Choroid plexus epithelial cell (primary cell): ENCODE data around the gene ZDHHC24.

ENCODE experiments used
- DNase-seq: peaks from one replicate; pipeline ENCODE4 v3.0.0-alpha.2; 2010; ENCODE audit warnings: low read depth
- H3K4me3 ChIP-seq: 2 replicates; pipeline ENCODE4 v1.5.1; 2011; ENCODE audit warnings: low read depth, mild to moderate bottlenecking, control low read depth, low read length, moderate library complexity
- TF ChIP-seq, protein P1 (sequence below): conservative IDR thresholded peaks from 2 replicates; pipeline ENCODE4 v1.5.1; 2011; ENCODE audit warnings: low read depth, mild to moderate bottlenecking, control low read depth, inconsistent platforms, low read length, moderate library complexity

ZDHHC24 gene

DNA sequence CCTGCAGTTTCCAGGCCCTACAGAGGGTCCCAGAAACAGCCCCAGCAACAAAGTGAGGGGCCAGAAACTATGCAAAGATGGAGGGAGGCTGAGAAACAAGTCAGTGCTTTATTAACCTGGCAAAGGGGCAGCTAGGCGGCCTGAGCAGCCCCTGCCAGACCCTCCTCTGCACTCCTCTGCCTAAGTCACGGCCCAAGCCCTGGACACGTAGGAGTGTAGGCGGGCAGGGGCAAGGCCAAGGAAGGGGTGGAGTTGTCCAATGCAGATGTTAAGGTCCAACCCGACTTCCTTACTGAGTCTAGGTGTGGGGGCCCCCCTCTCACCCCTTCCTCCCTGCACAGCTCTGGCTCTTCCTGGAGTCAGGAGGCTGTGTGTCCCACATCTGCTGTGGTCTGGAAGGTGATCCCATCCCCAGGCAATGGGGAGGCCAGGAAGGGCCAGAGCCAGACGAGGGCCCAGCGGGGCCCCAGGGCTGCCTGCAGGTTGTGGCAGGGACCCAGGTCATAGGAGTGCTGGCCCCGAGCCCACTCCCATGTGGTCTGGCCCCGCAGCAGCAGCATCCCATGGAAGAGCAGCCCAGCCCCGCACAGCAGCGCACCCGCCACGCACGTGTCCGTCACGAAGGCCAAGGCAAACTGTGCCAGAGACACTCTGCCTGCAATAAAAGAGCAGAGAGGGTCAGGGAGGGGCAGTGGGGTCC is 6.5 kb downstream of the ZDHHC24 start:
- TF ChIP-seq, protein P1, sequence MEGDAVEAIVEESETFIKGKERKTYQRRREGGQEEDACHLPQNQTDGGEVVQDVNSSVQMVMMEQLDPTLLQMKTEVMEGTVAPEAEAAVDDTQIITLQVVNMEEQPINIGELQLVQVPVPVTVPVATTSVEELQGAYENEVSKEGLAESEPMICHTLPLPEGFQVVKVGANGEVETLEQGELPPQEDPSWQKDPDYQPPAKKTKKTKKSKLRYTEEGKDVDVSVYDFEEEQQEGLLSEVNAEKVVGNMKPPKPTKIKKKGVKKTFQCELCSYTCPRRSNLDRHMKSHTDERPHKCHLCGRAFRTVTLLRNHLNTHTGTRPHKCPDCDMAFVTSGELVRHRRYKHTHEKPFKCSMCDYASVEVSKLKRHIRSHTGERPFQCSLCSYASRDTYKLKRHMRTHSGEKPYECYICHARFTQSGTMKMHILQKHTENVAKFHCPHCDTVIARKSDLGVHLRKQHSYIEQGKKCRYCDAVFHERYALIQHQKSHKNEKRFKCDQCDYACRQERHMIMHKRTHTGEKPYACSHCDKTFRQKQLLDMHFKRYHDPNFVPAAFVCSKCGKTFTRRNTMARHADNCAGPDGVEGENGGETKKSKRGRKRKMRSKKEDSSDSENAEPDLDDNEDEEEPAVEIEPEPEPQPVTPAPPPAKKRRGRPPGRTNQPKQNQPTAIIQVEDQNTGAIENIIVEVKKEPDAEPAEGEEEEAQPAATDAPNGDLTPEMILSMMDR, result no peak
- no peak for DNase-seq
- H3K4me3 ChIP-seq, result no peak overlapping the region

DNA sequence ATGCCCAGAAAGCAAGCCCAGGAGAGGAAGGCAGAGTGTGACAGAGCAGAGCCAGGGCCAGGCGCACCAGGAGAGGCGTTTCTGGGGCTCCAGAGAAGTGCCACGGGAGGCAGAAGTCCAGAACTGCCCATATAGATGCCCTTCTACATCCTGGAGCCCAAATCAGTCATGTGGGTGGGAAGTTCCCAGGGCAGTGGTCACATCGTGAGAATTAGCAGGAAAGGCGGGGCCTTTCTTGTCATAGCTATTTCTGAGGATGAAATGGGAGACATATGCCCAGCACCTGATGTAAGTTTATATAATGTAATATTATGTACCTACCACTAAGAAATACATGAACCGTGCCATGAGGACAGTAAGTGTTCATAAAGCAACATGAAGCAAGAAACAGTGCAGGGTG is 13.1 kb downstream of the ZDHHC24 start:
- TF ChIP-seq, protein P1, result no peak
- H3K4me3 ChIP-seq, result no peak overlapping the region
- DNase-seq, result no peak

DNA sequence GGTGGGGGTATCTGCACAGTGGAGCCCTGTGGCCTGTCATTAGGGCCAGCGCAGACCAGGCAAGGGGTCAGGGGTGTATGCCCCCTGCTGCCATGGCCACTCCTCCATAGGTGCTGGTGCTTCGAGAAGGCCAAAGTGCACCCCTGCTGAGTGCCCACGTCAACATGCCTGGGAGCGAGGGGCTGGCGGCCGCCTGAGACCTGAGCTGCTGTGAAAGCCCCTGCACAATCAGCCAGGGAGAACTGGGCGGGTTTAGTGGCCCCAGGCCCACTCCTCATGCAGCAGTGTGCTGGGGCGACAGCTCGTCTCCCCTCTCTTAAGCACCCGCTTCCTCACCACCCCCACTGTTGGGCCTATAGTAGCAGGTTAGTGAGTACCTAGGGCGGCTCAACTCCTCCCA is 14.0 kb downstream of the ZDHHC24 start:
- no peak overlapping the region for H3K4me3 ChIP-seq
- TF ChIP-seq, protein P1, result no peak
- no peak for DNase-seq

DNA sequence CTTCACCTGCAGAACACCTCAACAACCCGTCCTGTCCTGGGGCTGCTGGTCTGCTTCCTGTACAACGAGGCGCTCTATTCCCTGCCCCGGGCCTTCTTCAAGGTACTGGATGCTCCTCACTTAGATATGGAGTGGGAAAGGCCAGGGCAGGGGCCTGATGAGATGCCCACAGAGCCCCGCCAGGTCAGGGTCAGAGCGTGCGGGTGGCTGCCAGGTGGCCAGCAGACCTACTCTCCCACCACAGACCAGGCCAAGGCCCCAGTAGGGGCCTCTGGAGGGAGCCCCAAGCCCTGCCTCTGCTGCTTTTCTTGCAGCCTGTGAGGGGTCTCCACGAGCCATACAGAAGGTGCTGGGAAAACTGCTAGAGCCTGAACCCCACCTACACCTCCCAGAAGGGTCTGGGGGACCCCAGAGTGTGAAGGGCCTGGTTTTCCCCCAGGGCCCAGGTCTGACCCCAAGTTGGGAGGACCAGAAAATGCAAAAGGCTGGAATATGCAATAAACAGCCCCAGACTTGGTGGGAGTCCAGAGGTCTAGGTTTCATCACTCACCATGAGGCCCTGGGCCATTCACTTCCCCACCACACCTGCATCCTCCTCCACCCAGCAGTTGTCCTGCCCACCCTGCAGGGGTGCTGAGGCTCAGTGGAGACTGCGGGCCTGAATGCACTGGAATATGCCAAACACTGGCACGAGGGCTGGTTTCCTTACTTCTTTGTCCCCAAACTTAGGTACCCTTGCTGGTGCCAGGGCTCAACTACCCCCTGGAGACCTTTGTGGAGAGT is 14.7 kb downstream of the ZDHHC24 start:
- TF ChIP-seq, protein P1, result no peak
- H3K4me3 ChIP-seq, result no peak overlapping the region

DNA sequence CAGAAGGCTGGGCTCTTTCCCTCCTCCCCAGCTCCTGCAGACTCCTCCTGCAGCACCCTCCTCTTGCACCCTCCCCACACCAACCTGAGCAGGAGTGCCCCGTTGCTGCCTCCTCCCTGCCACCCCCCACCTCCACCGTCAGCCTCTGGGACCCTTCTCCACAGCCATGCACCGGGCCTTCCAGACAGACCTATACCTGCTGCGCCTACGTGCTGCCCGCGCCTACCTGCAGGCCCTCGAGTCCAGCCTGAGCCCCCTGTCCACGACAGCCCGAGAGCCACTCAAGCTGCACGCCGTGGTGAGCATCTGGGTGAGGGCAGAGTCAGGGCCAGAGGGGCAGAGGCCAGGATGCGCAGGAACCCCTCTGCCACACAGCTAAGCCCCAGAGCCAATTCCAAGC is 16.2 kb downstream of the ZDHHC24 start:
- H3K4me3 ChIP-seq, result no peak overlapping the region
- DNase-seq, result no peak
- TF ChIP-seq, protein P1, result no peak

More for the DNA sequence above, 14.7 kb downstream of the ZDHHC24 start:
- no peak for DNase-seq

DNA sequence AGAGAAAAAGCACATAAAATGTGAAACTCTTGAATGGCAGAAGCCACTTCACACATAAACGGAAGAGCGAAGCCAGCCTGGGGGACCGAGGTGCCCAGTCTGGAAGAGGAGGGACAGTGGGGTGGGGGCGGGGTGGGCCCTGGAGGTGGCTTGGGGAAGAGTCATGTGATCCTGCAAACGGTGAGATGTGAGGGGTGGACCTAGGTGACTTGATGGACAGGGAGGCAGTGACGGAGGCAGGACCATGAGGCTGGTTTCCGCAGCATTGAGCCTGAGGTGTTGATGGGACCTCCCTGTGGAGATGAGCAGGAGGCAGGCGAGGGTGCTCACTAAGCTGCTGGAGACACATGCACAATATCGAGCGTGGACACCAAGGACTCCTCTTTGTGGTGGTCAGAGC is 16.8 kb downstream of the ZDHHC24 start:
- TF ChIP-seq, protein P1, result no peak
- no peak for DNase-seq
- H3K4me3 ChIP-seq, result no peak overlapping the region
